GM23248 (cell line): ENCODE data around the gene MMP1.

Experiments used
- EZH2 ChIP-seq: fragments of 200-600 bp; sonication (generic); IDR thresholded peaks from 2 replicates; pipeline ENCODE4 v1.6.1; 2018; ENCODE audit warnings: antibody characterized with exemption, mild to moderate bottlenecking; ENCODE audit not compliant: insufficient read depth, poor library complexity, severe bottlenecking
- EZH2phosphoT487 ChIP-seq: fragments of 200-600 bp; sonication (generic); IDR thresholded peaks from 2 replicates; pipeline ENCODE4 v1.6.1; 2018; ENCODE audit warnings: antibody characterized with exemption, moderate library complexity, mild to moderate bottlenecking, low read depth; ENCODE audit not compliant: insufficient read depth

GRCh38 chr11:102794382-102794781, 3.6 kb downstream of the MMP1 start:
- TF ChIP-seq EZH2 (no peak), EZH2phosphoT487 (no peak)
